Measurements from ENCODE around the gene CBS.
A peak's percentile ranks its signal among the peaks of the same experiment; 100 is the strongest.
"Not testable (repeated sequence)": the region's sequence is repeated elsewhere in the genome, so short reads cannot be mapped to it uniquely, and the experiment has no call there.

Gene CBS

DNA sequence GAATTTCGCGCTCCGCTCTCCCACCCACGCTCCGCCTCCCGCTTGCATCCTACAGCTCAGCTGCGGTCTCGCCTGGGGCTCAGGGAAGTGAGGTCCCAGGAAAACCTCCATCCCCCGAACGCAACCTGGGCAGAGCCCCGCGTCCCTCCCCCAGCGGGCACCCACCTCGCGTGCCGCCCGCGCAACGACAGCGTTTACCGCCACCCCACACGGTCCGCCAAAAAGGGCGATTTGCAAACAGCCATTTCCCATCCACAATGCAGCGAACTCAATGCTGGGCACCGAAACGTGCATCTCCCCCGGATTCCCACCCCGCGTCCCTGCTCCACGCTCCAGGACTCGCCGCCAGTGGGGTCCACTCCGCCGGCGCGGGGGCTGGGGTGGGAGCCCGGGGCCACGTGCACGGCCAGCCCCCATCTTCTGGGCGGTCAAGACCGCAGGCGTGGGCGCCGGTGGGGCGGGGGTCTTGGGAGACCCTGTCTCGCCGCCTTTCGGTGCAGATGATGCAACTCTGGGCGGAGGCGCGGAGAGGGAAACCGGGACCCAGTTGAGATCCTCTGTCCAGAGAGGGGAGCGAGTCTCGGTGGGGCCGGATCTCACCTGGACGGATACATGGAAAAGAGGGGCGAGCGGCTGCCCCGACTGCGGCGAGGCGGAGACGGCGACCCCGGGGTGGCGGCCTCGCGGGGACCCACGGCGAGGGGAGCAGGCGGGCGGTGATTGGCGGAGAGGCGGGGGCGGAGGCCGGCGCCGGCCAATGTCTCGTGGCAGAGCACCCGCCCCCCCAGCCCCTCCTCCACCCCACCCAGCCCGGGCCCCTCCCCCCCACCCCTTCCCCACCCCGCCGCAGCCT is at the start of gene CBS:
Gene CBS (minus strand): TSS at position 666 of the 853 bp plus-strand sequence. CDS start 3,642 bp downstream, outside the sequence.
- DNase-seq (ENCODE audit: low read depth) = not testable (repeated sequence)

- DNase-seq (ENCODE audit: low read depth) = not testable (repeated sequence)
Observed at GRCh38 chr21:43115956-43116355, 40.3 kb upstream of the CBS start.

DNA sequence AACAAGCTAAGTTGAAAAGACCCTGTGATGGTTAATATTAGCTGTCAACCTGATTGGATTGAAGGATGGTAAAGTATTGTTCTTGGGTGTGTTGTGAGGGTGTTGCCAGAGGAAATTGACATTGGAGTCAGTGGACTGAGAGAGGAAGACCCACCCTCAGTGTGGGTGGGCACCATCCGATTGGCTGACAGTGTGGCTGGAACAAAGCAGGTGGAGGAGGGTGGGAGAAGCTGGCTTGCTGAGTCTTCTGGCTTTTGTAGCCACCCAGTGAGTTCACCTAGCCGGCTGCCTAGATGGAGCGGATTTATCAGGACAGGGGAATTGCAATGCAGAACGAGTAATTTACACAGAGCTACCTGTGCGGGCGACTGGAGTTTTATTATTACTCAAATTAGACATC is 38.8 kb upstream of the CBS start:
- not testable (repeated sequence) for DNase-seq (ENCODE audit: low read depth)

DNA sequence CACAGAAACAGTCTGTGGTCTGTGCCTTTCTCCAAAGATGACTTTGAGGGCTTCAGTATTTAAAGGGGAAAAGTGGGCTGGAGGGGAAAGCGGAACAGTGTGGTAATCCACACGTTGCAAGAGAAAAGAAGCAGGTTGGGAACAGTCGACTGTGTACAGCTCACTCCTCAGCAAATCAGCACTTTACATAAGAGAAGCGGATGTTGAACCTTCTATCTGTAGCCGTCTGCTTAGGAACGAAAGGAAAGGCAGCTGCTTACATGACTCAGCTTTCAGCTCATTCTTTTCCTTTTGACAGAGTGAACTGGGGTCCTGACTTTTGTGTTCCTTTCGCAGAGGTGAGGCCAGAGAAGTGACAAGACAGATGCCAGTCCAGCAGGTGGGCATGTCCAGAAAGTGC is 33.4 kb upstream of the CBS start:
- DNase-seq (ENCODE audit: low read depth) = not testable (repeated sequence)

- DNase-seq (ENCODE audit: low read depth) = not testable (repeated sequence)
Observed at GRCh38 chr21:43108177-43108576, 32.5 kb upstream of the CBS start.

- not testable (repeated sequence) for DNase-seq (ENCODE audit: low read depth)
Observed at GRCh38 chr21:43107794-43108137, 32.1 kb upstream of the CBS start.

GRCh38 chr21:43106965-43107793 is 31.5 kb upstream of the CBS start, which contains the start of gene U2AF1:
Gene U2AF1 (minus strand): TSS chr21:43107570. CDS start chr21:43107494, 76 bp downstream.
- DNase-seq (ENCODE audit: low read depth) = peak; percentile 0

DNA sequence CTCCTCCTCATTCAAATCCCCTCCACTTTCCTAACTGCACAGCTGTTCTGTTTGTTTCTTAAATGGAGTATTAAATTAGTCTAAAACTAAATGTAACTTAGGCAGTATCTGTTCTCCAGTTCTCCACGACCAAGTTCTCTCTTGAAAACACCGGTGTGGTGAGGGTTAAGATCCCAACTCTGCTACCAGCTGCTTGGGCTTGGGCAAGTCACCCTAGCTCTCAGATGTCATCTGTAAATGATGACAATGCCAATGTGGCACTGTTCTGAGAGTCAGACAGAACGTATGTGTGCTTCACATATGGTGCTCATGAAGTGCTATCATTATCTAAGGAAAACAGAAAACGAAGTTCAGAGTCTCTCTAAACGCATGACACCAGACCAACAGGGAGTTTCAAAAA is 29.0 kb upstream of the CBS start:
- DNase-seq (ENCODE audit: low read depth) = not testable (repeated sequence)

DNA sequence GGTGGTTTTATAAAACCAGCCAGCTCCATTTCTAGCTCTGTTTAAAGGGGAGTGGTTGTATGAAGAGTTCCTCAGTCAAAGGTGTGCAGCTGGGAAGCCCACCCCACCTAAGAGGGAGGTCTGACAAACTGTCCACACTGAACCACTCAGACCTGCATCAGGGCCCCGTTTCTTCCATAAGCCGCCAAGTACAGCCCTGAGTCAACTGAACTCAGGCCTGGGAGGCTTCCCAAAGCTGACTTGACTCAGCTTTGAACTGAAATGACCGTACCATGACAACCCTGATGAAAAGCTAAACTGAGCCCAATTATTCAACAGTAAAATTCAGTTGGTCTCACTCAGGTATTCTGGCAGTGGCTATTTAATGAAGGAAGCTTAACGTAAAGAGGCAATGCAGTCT is 26.6 kb upstream of the CBS start:
- not testable (repeated sequence) for DNase-seq (ENCODE audit: low read depth)

- not testable (repeated sequence) for DNase-seq (ENCODE audit: low read depth)
Observed at GRCh38 chr21:43101676-43102075, 26.0 kb upstream of the CBS start.

GRCh38 chr21:43101000-43101399 is 25.4 kb upstream of the CBS start:
- DNase-seq (ENCODE audit: low read depth) = not testable (repeated sequence)

GRCh38 chr21:43091979-43092614 is 16.5 kb upstream of the CBS start:
- DNase-seq (ENCODE audit: low read depth) = not testable (repeated sequence)

DNA sequence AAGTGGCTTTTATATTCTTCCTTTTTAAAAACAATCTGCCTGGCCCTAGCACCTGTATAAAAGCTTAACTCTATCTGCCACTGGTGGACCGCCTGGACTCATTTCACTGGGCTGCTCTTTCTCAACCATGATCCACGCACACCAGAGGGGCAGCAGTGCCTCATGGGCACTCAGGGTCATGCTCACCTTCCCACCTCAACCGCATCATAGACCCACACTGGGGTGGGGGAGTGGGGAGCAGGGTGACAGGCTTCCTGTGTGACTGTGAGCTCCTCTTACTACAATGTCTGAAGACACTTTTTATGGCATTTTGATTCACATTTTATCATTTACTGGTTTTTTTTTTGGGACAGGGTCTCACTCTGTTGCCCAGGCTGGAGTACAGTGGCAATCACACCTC is 15.3 kb upstream of the CBS start:
- not testable (repeated sequence) for DNase-seq (ENCODE audit: low read depth)

DNA sequence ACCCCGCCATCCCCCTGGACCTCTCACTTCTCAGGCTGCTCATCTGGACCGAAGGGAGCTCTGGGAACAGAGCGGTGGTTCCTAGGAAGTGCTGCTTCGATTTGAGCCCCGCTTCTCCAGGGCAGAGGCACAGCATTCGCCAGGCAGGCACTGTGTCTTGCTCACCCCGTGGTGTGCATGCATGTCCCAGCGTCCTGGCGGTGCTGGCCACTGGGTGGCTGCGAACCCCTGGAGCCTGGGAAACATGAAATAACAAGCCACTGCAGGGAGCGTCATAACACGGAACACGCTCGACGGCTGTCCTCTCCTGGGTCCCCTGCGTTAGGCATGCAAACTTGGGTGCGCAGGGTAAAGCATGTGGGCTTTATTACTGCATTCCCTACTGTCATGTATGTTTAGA is 13.8 kb upstream of the CBS start:
- DNase-seq (ENCODE audit: low read depth) = not testable (repeated sequence)

DNA sequence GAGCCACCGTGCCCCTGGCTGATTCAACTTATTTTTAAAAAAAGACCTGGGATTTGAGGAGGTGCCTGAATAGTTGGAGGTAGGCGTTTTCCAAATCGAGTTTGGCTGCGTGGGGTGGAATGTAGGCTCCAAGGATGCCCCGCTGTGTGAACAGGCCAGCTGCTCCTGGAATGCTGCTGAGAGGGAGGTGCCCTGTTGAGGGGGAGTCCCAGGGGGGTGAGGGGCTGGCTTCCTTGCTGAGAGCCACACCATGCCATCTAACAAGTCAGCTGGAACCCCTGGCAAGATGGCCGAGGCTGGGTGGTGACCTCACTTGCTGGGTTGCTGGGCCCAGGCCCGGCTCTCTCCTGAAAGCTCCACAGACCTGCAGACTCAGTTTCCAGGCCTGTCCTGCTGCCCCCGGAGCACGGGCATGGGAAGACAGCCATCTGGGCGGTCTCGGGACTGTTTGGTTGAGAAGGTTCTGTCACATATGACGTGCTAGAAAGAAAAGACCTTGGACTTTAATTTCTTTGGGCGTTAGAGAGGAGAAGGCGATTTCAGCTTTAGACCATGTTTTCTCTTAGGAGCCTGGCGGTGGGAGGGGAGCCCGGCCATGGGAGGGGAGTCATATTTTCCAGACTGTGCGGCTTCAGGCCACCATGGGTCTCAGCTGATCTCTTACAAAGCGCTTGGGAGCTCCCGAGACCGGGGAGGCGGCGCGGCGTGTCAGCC is 7.1 kb upstream of the CBS start:
- not testable (repeated sequence) for DNase-seq (ENCODE audit: low read depth)

DNA sequence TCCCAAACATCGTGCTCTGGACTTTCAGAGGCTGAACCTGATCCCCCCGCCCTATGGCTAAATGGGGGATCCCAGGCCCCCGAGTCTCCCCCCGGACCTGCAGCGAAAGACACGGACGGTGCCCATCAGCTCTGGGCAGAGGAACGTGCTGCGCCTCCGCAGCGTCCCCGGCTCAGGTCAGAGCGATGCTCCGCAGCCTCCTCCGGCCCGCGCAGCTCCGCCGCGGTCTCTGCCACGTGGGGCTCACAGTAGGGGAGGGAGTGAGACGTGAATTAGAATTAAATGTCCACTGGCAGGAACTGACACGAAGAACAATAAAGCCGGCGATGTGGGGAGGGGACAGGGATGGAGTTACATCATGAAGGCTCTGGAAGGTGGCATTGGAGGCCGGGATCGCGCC is 1.0 kb upstream of the CBS start:
- not testable (repeated sequence) for DNase-seq (ENCODE audit: low read depth)

DNA sequence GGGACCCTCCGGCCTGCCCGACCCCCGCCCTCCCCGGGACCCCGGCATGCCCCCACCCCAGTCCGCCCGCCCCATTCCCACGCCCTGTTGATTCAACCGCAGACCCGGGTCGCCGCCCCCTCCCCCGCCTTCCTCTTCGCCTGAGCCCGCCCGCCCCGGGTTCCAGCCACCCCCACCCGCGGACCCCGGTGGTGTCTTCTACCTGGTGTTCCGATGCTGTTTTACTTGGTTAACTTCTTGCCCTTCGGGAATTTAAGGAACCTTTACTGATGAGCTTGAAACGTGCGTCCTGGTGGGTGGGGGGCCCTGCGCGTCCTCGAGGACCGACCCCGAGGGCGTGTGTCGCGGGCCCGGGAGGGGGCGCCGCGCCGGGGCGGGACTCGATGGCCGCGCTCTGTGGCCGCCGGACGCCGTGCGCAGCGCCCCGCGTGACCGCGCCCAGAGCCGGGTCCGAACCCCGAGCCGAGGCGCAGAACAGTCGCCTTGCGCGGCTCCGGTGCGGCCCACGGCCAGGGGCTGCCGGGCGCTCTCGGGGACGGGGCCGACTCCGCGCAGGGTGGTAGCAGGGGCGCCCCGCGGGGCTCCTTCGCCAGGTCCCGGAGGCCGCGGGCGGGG is 495 bp upstream of the CBS start:
- DNase-seq (ENCODE audit: low read depth) = not testable (repeated sequence)

GRCh38 chr21:43074401-43075169 is 1.1 kb downstream of the CBS start:
- DNase-seq (ENCODE audit: low read depth) = not testable (repeated sequence)

DNA sequence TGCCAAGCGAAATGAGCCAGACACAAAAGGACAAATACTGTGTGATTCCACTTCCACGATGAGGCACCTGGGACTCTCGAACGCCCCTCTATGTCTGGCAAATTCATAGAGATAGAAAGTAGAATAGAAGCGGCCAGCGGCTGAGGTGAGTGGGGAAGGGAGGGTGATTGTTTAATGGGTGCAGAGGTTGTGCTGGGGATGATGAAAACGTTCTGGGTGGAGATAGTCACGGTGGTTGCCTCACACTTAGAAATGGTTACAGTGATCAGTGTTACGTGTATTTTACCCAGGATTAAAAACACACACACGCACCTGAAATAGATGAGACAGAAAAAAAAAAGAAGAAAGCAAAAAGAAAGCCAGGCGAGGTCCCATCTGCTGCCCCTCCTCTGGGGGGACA is 2.9 kb downstream of the CBS start:
- DNase-seq (ENCODE audit: low read depth) = not testable (repeated sequence)

DNA sequence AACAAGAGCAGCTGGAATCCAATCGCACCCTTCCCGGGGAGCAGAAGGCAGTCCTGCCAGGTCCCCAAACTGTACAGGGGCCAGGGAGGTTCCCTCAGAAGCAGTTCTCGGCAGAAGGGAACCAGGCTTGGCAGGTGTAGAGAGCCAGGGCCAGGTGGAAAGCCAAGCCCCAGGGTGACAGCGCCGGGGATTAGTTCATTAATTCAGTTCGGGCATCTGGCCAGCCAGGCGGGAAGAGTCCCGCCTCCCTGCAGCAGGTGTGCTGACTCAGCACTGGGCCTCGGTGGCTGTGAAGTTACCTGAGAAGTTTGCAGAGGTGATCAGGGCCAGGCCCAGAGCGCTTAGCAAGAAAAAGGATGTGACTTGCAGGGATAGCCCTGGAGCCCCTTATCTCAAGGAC is 6.0 kb downstream of the CBS start:
- DNase-seq (ENCODE audit: low read depth) = not testable (repeated sequence)

Measured in CMK (cell line).